Ishikawa (cell line): Measurements from ENCODE around the gene UTS2R.
A peak's percentile ranks its signal among the peaks of the same experiment; 100 is the strongest.

Experiments
- CEBPB ChIP-seq: IDR thresholded peaks from 2 replicates; pipeline ENCODE4 v1.6.1; 2012
- CREB1 ChIP-seq: IDR thresholded peaks from 2 replicates; pipeline ENCODE4 v1.6.1; 2012; ENCODE audit warnings: low read depth
- EGR1 ChIP-seq: IDR thresholded peaks from 2 replicates; pipeline ENCODE4 v1.6.1; 2012
- EP300 ChIP-seq: IDR thresholded peaks from 2 replicates; pipeline ENCODE4 v1.6.1; 2012; ENCODE audit warnings: borderline replicate concordance
- MAX ChIP-seq: IDR thresholded peaks from 2 replicates; pipeline ENCODE4 v1.6.1; 2012
- NFIC ChIP-seq: IDR thresholded peaks from 2 replicates; pipeline ENCODE4 v1.6.1; 2012
- RAD21 ChIP-seq: IDR thresholded peaks from 2 replicates; pipeline ENCODE4 v1.6.1; 2012; ENCODE audit warnings: low read depth
- TAF1 ChIP-seq: IDR thresholded peaks from 2 replicates; pipeline ENCODE4 v1.6.1; 2012; ENCODE audit warnings: low read depth, mild to moderate bottlenecking
- TCF12 ChIP-seq: IDR thresholded peaks from 2 replicates; pipeline ENCODE4 v1.6.1; 2012; ENCODE audit warnings: low read depth
- TEAD4 ChIP-seq: IDR thresholded peaks from 2 replicates; pipeline ENCODE4 v1.6.1; 2012
- YY1 ChIP-seq: IDR thresholded peaks from 2 replicates; pipeline ENCODE4 v1.6.1; 2012; ENCODE audit warnings: low read depth
- ZBTB7A ChIP-seq: IDR thresholded peaks from 2 replicates; pipeline ENCODE4 v1.6.1; 2012; ENCODE audit warnings: low read depth
- TF ChIP-seq, protein P1 (sequence below): IDR thresholded peaks from 2 replicates; pipeline ENCODE4 v1.6.1; 2012; ENCODE audit warnings: low read depth, mild to moderate bottlenecking
- TF ChIP-seq, protein P2 (sequence below): IDR thresholded peaks from 2 replicates; pipeline ENCODE4 v1.6.1; 2012

Gene UTS2R

GRCh38 chr17:82419540-82419939 lies 48.0 kb downstream of the UTS2R start:
- TF ChIP-seq TEAD4 (no peak), CREB1 (no peak), YY1 (no peak), EGR1 (no peak), RAD21 (no peak)

GRCh38 chr17:82424001-82424862 lies 52.7 kb downstream of the UTS2R start:
- TF ChIP-seq CEBPB (no peak), TCF12 (no peak), TAF1 (no peak), TEAD4 (no peak), MAX (no peak), EP300 (no peak), RAD21 (peak; percentile 72), CREB1 (no peak)

DNA sequence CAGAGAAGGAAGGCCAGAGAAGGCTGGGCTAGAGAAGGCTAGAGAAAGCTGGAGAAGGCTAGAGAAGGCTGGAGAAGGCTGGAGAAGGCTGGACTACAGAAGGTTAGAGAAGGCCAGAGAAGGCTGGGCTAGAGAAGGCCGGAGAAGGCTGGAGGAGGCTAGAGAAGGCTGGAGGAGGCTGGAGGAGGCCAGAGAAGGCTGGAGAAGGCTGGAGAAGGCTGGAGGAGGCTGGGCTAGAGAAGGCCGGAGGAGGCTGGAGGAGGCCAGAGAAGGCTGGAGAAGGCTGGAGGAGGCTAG lies 53.2 kb downstream of the UTS2R start:
- TF ChIP-seq MAX (no peak), ZBTB7A (no peak), CEBPB (no peak), NFIC (no peak), EP300 (no peak), RAD21 (no peak), YY1 (no peak), TEAD4 (no peak)
- TF ChIP-seq, protein P1, sequence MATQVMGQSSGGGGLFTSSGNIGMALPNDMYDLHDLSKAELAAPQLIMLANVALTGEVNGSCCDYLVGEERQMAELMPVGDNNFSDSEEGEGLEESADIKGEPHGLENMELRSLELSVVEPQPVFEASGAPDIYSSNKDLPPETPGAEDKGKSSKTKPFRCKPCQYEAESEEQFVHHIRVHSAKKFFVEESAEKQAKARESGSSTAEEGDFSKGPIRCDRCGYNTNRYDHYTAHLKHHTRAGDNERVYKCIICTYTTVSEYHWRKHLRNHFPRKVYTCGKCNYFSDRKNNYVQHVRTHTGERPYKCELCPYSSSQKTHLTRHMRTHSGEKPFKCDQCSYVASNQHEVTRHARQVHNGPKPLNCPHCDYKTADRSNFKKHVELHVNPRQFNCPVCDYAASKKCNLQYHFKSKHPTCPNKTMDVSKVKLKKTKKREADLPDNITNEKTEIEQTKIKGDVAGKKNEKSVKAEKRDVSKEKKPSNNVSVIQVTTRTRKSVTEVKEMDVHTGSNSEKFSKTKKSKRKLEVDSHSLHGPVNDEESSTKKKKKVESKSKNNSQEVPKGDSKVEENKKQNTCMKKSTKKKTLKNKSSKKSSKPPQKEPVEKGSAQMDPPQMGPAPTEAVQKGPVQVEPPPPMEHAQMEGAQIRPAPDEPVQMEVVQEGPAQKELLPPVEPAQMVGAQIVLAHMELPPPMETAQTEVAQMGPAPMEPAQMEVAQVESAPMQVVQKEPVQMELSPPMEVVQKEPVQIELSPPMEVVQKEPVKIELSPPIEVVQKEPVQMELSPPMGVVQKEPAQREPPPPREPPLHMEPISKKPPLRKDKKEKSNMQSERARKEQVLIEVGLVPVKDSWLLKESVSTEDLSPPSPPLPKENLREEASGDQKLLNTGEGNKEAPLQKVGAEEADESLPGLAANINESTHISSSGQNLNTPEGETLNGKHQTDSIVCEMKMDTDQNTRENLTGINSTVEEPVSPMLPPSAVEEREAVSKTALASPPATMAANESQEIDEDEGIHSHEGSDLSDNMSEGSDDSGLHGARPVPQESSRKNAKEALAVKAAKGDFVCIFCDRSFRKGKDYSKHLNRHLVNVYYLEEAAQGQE, result no peak
- TF ChIP-seq, protein P2, sequence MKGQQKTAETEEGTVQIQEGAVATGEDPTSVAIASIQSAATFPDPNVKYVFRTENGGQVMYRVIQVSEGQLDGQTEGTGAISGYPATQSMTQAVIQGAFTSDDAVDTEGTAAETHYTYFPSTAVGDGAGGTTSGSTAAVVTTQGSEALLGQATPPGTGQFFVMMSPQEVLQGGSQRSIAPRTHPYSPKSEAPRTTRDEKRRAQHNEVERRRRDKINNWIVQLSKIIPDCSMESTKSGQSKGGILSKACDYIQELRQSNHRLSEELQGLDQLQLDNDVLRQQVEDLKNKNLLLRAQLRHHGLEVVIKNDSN, result no peak
